Transverse colon (tissue), 4 donors: ENCODE data around the gene SAMD15.

Experiments used
- CTCF ChIP-seq, 5 experiments: fragments of 200-600 bp in 3 of 5; fragments of 450-650 bp in 2 of 5; sonication (generic) in 3 of 5; IDR thresholded peaks; 1 replicate in 2 of 5; 2 replicates in 3 of 5; pipeline ENCODE4 v1.5.1; 2016 to 2017; ENCODE audit warnings: antibody characterized with exemption in 5 of 5, inconsistent platforms in 3 of 5, mild to moderate bottlenecking in 2 of 5, moderate library complexity in 1 of 5
- EP300 ChIP-seq: sonication (generic); formaldehyde crosslinking; IDR thresholded peaks from one replicate; pipeline ENCODE4 v1.6.1; 2017; ENCODE audit warnings: antibody characterized with exemption, low read depth
- POLR2A ChIP-seq: fragments of 450-650 bp; IDR thresholded peaks from one replicate; pipeline ENCODE4 v1.6.1; 2016; ENCODE audit warnings: antibody characterized with exemption, mild to moderate bottlenecking, moderate library complexity
- POLR2AphosphoS5 ChIP-seq, 3 donors: sonication (generic); formaldehyde crosslinking; IDR thresholded peaks; one replicate each; pipeline ENCODE4 v1.6.1; 2016; ENCODE audit warnings: antibody characterized with exemption in 3 of 3

GRCh38 chr14:77347751-77348150 lies 29.4 kb upstream of the SAMD15 start:
- no peak for TF ChIP-seq EP300
- TF ChIP-seq CTCF (IDR thresholded peaks at IDR 0.05), result no peak
- no peak for TF ChIP-seq POLR2A
- TF ChIP-seq POLR2AphosphoS5 (IDR thresholded peaks at IDR 0.05), result no peak
